22Rv1 (cell line): Measurements from ENCODE around the gene DLL4.

ENCODE experiments used
- H3K27ac ChIP-seq: fragments of 450-650 bp; 2 replicates; pipeline ENCODE4 v1.5.1; 2017
- CTCF ChIP-seq: fragments of 450-650 bp; IDR thresholded peaks from 2 replicates; pipeline ENCODE4 v1.5.1; 2017; ENCODE audit warnings: mild to moderate bottlenecking
- ZFX ChIP-seq: fragments of 450-650 bp; IDR thresholded peaks from 2 replicates; pipeline ENCODE4 v1.6.1; 2017; ENCODE audit warnings: antibody characterized with exemption, borderline replicate concordance

DLL4 gene

GRCh38 chr15:40928821-40929659, at the start of gene DLL4:
DLL4 (plus strand) TSS chr15:40929340; CDS start chr15:40929669, 329 bp downstream.
- TF ChIP-seq ZFX (no peak), CTCF (no peak)
- H3K27ac ChIP-seq: peak within 1 kb of the TSS; percentile 47

GRCh38 chr15:40879609-40880008, 49.5 kb upstream of the DLL4 start:
- no peak overlapping the region for H3K27ac ChIP-seq
- TF ChIP-seq CTCF: no peak

GRCh38 chr15:40881351-40881750, 47.8 kb upstream of the DLL4 start:
- TF ChIP-seq CTCF (no peak), ZFX (no peak)

GRCh38 chr15:40886586-40886985, 42.6 kb upstream of the DLL4 start:
- H3K27ac ChIP-seq: no peak overlapping the region

More at GRCh38 chr15:40881351-40881750, 47.8 kb upstream of the DLL4 start:
- no peak overlapping the region for H3K27ac ChIP-seq

GRCh38 chr15:40889112-40889511, 40.0 kb upstream of the DLL4 start:
- TF ChIP-seq CTCF (no peak), ZFX (no peak)
- no peak overlapping the region for H3K27ac ChIP-seq

More at GRCh38 chr15:40886586-40886985, 42.6 kb upstream of the DLL4 start:
- TF ChIP-seq CTCF (no peak), ZFX (no peak)

GRCh38 chr15:40891138-40891537, 38.0 kb upstream of the DLL4 start:
- H3K27ac ChIP-seq: no peak overlapping the region
- no peak for TF ChIP-seq ZFX
- TF ChIP-seq CTCF: no peak

GRCh38 chr15:40891810-40892446, 37.2 kb upstream of the DLL4 start:
- H3K27ac ChIP-seq: no peak overlapping the region

More at GRCh38 chr15:40891810-40892446, 37.2 kb upstream of the DLL4 start:
- no peak for TF ChIP-seq ZFX
- peak; percentile 79 for TF ChIP-seq CTCF
